Smooth muscle cell (in vitro differentiated cells): ENCODE measurements around the gene ENTPD2. TPM values are rescaled to one million over a fixed set of nuclear protein-coding genes. Genes with fewer than 3 reads are reported as not detected.

Experiments
- DNase-seq: peaks from one replicate; lab custom pipeline; 2025; ENCODE audit not compliant: unreplicated experiment; lab: John Stamatoyannopoulos, UW
- H2AFZ ChIP-seq: fragments of 200-600 bp; sonication (generic); 2 replicates; pipeline ENCODE4 v1.6.0; 2016; ENCODE audit warnings: antibody characterized with exemption, low read depth, mild to moderate bottlenecking
- H3F3A ChIP-seq: fragments of 200-600 bp; sonication (generic); 2 replicates; pipeline ENCODE4 v1.6.0; 2017; ENCODE audit warnings: antibody characterized with exemption, low read depth
- H3K27ac ChIP-seq: fragments of 200-600 bp; sonication (generic); 2 replicates; pipeline ENCODE4 v1.5.1; 2016; ENCODE audit warnings: low read depth, mild to moderate bottlenecking
- H3K27me3 ChIP-seq: fragments of 200-600 bp; sonication (generic); 2 replicates; pipeline ENCODE4 v1.6.1; 2016; ENCODE audit warnings: low read depth, mild to moderate bottlenecking
- H3K36me3 ChIP-seq: fragments of 200-600 bp; sonication (generic); 2 replicates; pipeline ENCODE4 v1.5.1; 2016; ENCODE audit warnings: low read depth
- H3K4me1 ChIP-seq: fragments of 200-600 bp; sonication (generic); 2 replicates; pipeline ENCODE4 v1.5.1; 2016; ENCODE audit warnings: low read depth
- H3K4me2 ChIP-seq: fragments of 200-600 bp; sonication (generic); 2 replicates; pipeline ENCODE4 v1.6.0; 2016; ENCODE audit warnings: mild to moderate bottlenecking
- H3K4me3 ChIP-seq: fragments of 200-600 bp; sonication (generic); 2 replicates; pipeline ENCODE4 v1.5.1; 2016; ENCODE audit warnings: mild to moderate bottlenecking
- H3K79me2 ChIP-seq: fragments of 200-600 bp; sonication (generic); 2 replicates; pipeline ENCODE4 v1.6.0; 2016; ENCODE audit warnings: low read depth, mild to moderate bottlenecking
- H3K9ac ChIP-seq: fragments of 200-600 bp; sonication (generic); 2 replicates; pipeline ENCODE4 v1.6.0; 2016; ENCODE audit warnings: low read depth
- H3K9me3 ChIP-seq: fragments of 200-600 bp; sonication (generic); replicated peaks from 2 replicates; pipeline ENCODE4 v1.5.1; 2016; ENCODE audit warnings: low read depth
- H4K20me1 ChIP-seq: fragments of 200-600 bp; sonication (generic); 2 replicates; pipeline ENCODE4 v1.6.0; 2016; ENCODE audit warnings: low read depth
- WGBS: methylation state at CpG from one replicate; pipeline ENCODE4 v1.1.7; 2016; ENCODE audit warnings: low lambda C conversion rate; 5-methylcytosine and 5-hydroxymethylcytosine counted together
- polyA plus RNA-seq: library from polyadenylated mRNA; unstranded; fragments of >200 nt; fragmentation: Nextera tagmentation; extraction: Ambion mirVana; gene quantifications from 2 replicates; pipeline ENCODE4 v1.2.1, GENCODE V29; 2016
- total RNA-seq: library from RNA; depleted of rRNA; stranded (reverse); fragments of >200 nt; gene quantifications from 2 replicates; pipeline ENCODE4 v1.2.3, GENCODE V29; 2014
- TF ChIP-seq, protein P1 (sequence below): fragments of 200-600 bp; sonication (generic); IDR thresholded peaks from 2 replicates; pipeline ENCODE4 v1.5.1; 2017; ENCODE audit warnings: borderline replicate concordance, mild to moderate bottlenecking, antibody characterized with exemption; ENCODE audit not compliant: insufficient read depth, poor library complexity, severe bottlenecking

ENTPD2 gene
- total and polyA plus RNA-seq, 2 experiments from 2014 or later, result 0.30 TPM; not detected in 1

DNA sequence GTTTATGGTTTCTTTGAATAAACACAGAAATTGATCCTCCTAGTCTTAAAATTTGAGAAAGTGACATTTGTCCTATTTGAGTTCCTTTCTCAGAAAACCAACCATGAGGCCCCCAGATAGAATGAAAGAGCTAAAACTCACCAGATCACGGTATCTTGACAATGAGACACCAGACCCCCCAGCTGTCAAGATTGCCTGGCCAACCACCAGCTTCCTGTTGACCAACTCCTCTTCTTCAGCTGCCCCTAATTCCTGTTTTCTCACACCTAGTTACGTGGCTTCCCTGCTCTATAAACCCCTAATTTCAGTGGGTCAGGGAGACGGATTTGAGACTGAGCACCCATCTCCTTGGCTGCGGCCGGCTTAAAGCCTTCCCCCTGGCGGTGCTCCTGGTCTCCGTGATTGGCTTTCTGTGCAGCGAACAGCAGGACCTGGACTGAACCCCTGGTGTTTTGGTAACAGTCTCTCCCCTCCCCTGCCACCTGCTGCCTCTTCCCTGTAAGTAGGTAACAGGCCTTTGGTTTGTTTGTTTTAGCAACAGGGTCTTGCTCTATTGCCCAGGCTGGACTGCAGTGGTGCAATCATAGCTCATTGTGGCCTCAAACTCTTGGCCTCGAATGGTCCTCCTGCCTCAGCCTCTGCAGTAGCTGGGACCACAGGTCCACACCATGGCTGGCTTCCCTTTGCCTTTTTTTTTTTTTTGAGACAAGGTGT lies 4.8 kb upstream of the ENTPD2 start:
- TF ChIP-seq, protein P1, sequence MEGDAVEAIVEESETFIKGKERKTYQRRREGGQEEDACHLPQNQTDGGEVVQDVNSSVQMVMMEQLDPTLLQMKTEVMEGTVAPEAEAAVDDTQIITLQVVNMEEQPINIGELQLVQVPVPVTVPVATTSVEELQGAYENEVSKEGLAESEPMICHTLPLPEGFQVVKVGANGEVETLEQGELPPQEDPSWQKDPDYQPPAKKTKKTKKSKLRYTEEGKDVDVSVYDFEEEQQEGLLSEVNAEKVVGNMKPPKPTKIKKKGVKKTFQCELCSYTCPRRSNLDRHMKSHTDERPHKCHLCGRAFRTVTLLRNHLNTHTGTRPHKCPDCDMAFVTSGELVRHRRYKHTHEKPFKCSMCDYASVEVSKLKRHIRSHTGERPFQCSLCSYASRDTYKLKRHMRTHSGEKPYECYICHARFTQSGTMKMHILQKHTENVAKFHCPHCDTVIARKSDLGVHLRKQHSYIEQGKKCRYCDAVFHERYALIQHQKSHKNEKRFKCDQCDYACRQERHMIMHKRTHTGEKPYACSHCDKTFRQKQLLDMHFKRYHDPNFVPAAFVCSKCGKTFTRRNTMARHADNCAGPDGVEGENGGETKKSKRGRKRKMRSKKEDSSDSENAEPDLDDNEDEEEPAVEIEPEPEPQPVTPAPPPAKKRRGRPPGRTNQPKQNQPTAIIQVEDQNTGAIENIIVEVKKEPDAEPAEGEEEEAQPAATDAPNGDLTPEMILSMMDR, result no peak
- DNase-seq, result no peak
- WGBS, result 89% methylated on average over 9 of the region's 9 CpGs

DNA sequence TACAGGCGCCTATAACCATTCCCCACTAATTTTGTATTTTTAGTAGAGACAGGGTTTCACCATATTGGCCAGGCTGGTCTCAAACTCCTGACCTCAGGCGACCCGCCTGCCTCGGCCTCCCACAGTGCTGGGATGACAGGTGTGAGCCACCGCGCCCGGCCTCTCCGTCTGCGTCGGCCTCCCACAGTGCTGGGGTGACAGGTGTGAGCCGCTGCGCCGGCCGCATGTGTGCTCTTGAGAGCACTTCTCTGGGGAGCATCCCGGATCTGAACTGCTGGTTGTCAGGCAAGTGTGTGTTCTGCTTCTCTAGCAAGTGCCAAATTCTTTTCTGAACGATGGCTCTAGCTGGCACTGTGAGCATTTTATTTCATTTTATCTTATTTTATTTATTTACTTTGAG lies 3.7 kb upstream of the ENTPD2 start:
- H3K4me2 ChIP-seq, result no peak overlapping the region
- 88% methylated on average over 16 of the region's 16 CpGs for WGBS
- no peak overlapping the region for H3K9ac ChIP-seq
- H3K36me3 ChIP-seq, result no peaks in the 10 kb centered on the region
- no peaks in the 10 kb centered on the region for H3K79me2 ChIP-seq
- H3K9me3 ChIP-seq, result no peaks in the 10 kb centered on the region
- no peak overlapping the region for H3K27ac ChIP-seq
- no peak for DNase-seq
- no peak overlapping the region for H2AFZ ChIP-seq
- H3K4me1 ChIP-seq, result peaks cover 9% of the 10 kb centered on the region
- no peak overlapping the region for H3K4me3 ChIP-seq
- H3F3A ChIP-seq, result no peaks in the 10 kb centered on the region
- peaks cover 33% of the 10 kb centered on the region for H3K27me3 ChIP-seq
- no peaks in the 10 kb centered on the region for H4K20me1 ChIP-seq
- TF ChIP-seq, protein P1, result no peak

More for the DNA sequence above, 4.8 kb upstream of the ENTPD2 start:
- no peaks in the 10 kb centered on the region for H3F3A ChIP-seq
- peaks cover 21% of the 10 kb centered on the region for H3K27me3 ChIP-seq
- H3K9ac ChIP-seq, result no peak overlapping the region
- H3K4me2 ChIP-seq, result no peak overlapping the region
- H4K20me1 ChIP-seq, result no peaks in the 10 kb centered on the region
- no peaks in the 10 kb centered on the region for H3K79me2 ChIP-seq
- H3K4me3 ChIP-seq, result no peak overlapping the region
- no peak overlapping the region for H3K27ac ChIP-seq
- H3K36me3 ChIP-seq, result no peaks in the 10 kb centered on the region
- no peaks in the 10 kb centered on the region for H3K9me3 ChIP-seq
- peaks cover 4% of the 10 kb centered on the region for H3K4me1 ChIP-seq
- H2AFZ ChIP-seq, result no peak overlapping the region

DNA sequence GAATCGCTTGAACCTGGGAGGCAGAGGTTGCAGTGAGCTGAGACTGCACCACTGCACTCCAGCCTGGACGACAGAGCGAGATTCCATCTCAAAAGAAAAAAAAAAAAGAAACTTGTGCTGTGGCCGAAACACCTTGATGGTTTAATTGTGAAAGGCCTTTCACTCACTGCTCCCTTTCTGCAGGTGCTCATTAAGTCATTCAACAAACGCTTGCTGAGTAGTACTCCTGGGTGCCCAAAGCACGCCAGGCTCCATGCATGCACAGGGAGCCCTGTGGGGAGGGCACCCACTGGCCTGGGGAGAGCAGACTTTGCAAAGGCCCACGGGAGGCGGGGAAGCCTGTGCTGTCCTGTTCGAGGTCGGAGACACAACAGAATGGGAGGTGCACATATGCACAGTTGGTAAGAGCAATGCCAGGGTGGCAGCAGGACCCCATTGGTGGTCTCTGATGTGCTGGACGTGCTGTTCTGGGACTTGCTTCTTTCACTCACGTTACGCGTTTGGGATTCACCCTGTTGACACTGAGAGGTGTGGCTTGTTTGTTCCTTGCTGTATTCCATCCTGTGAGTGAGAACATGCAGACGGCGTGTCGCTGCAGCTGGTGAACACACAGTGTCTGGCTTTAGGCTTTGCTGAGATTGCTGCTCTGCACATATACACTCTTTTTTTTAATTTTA lies 3.0 kb upstream of the ENTPD2 start:
- Histone ChIP-seq H3K4me3 (no peak overlapping the region), H3K27ac (no peak overlapping the region), H3K79me2 (no peaks in the 10 kb centered on the region), H3K9me3 (no peaks in the 10 kb centered on the region), H3K9ac (no peak overlapping the region), H3F3A (no peaks in the 10 kb centered on the region), H3K36me3 (no peaks in the 10 kb centered on the region), H4K20me1 (no peaks in the 10 kb centered on the region), H2AFZ (no peak overlapping the region), H3K4me1 (peaks cover 9% of the 10 kb centered on the region), H3K4me2 (no peak overlapping the region), H3K27me3 (peaks cover 39% of the 10 kb centered on the region)
- TF ChIP-seq, protein P1, result no peak
- DNase-seq, result no peak
- WGBS, result 88% methylated on average over 17 of the region's 17 CpGs
